HCT116 (cell line): ENCODE measurements around the gene GFY.

Experiments used
- EGR1 ChIP-seq: IDR thresholded peaks from 2 replicates; pipeline ENCODE4 v1.6.1; 2012; ENCODE audit warnings: low read depth
- POLR2A ChIP-seq: IDR thresholded peaks from 2 replicates; pipeline ENCODE4 v1.7.0; 2011; ENCODE audit warnings: borderline replicate concordance; ENCODE audit not compliant: insufficient read depth, insufficient read length; ENCODE audit errors: extremely low read depth
- POLR2AphosphoS5 ChIP-seq: IDR thresholded peaks from 2 replicates; pipeline ENCODE4 v1.6.1; 2011; ENCODE audit warnings: mild to moderate bottlenecking, low read depth, low read length, moderate library complexity
- RAD21 ChIP-seq: IDR thresholded peaks from 2 replicates; pipeline ENCODE4 v1.6.1; 2012; ENCODE audit warnings: low read depth, mild to moderate bottlenecking
- SIN3A ChIP-seq: IDR thresholded peaks from 2 replicates; pipeline ENCODE4 v1.6.1; 2012; ENCODE audit warnings: low read depth
- ZBTB33 ChIP-seq: IDR thresholded peaks from 2 replicates; pipeline ENCODE4 v1.6.1; 2011; ENCODE audit warnings: mild to moderate bottlenecking, low read length, moderate library complexity; ENCODE audit not compliant: insufficient replicate concordance; ENCODE audit errors: extremely low read depth
- ZNF274 ChIP-seq: fragments of 200-500 bp; sonication (Bioruptor generic); IDR thresholded peaks from 2 replicates; pipeline ENCODE4 v1.6.1; 2014; ENCODE audit warnings: mild to moderate bottlenecking, low read depth, low read length, inconsistent platforms
- TF ChIP-seq, protein P1 (sequence below): IDR thresholded peaks from 2 replicates; pipeline ENCODE4 v1.6.1; 2012
- TF ChIP-seq, protein P2 (sequence below), 3 experiments: fragments of 200-600 bp in 1 of 3; sonication (generic) in 1 of 3; IDR thresholded peaks in 2 of 3; conservative IDR thresholded peaks in 1 of 3; 2 replicates each; pipeline ENCODE4 v1.5.1; 2012 to 2017; ENCODE audit warnings: low read depth in 2 of 3, low read length in 2 of 3, antibody characterized with exemption in 1 of 3, borderline replicate concordance in 1 of 3, control low read depth in 1 of 3, mild to moderate bottlenecking in 1 of 3, mixed read lengths in 1 of 3, mixed run types in 1 of 3, moderate library complexity in 1 of 3; ENCODE audit not compliant: insufficient read depth in 1 of 3

- TF ChIP-seq RAD21 (no peak), POLR2A (no peak), POLR2AphosphoS5 (no peak), ZBTB33 (no peak), EGR1 (no peak), ZNF274 (no peak), SIN3A (no peak)
- TF ChIP-seq, protein P1, sequence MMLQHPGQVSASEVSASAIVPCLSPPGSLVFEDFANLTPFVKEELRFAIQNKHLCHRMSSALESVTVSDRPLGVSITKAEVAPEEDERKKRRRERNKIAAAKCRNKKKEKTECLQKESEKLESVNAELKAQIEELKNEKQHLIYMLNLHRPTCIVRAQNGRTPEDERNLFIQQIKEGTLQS = no peak
- TF ChIP-seq, protein P2, sequence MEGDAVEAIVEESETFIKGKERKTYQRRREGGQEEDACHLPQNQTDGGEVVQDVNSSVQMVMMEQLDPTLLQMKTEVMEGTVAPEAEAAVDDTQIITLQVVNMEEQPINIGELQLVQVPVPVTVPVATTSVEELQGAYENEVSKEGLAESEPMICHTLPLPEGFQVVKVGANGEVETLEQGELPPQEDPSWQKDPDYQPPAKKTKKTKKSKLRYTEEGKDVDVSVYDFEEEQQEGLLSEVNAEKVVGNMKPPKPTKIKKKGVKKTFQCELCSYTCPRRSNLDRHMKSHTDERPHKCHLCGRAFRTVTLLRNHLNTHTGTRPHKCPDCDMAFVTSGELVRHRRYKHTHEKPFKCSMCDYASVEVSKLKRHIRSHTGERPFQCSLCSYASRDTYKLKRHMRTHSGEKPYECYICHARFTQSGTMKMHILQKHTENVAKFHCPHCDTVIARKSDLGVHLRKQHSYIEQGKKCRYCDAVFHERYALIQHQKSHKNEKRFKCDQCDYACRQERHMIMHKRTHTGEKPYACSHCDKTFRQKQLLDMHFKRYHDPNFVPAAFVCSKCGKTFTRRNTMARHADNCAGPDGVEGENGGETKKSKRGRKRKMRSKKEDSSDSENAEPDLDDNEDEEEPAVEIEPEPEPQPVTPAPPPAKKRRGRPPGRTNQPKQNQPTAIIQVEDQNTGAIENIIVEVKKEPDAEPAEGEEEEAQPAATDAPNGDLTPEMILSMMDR (IDR thresholded peaks at IDR 0.05 in 2 of 3, conservative IDR thresholded peaks at IDR 0.05 in 1 of 3; ENCODE audit: borderline replicate concordance in 1 of 3, insufficient read depth in 1 of 3, low read depth in 2 of 3, low read length in 2 of 3) = no peak
Observed at GRCh38 chr19:49455773-49456172, 30.6 kb downstream of the GFY start.
